ENCODE data around the gene IL2RA.
"Not testable (repeated sequence)": the region's sequence is repeated elsewhere in the genome, so short reads cannot be mapped to it uniquely, and the experiment has no call there.

Gene IL2RA

GRCh38 chr10:6056411-6057135, 5.6 kb downstream of the IL2RA start:
- DNase-seq, result no peak

- no peak for DNase-seq
Measured at GRCh38 chr10:6055929-6056328, 6.2 kb downstream of the IL2RA start.

- DNase-seq, result no peak
Measured at GRCh38 chr10:6054884-6055283, 7.3 kb downstream of the IL2RA start.

GRCh38 chr10:6053816-6054631, 8.1 kb downstream of the IL2RA start:
- no peak for DNase-seq

GRCh38 chr10:6053303-6053702, 8.9 kb downstream of the IL2RA start:
- no peak for DNase-seq

DNA sequence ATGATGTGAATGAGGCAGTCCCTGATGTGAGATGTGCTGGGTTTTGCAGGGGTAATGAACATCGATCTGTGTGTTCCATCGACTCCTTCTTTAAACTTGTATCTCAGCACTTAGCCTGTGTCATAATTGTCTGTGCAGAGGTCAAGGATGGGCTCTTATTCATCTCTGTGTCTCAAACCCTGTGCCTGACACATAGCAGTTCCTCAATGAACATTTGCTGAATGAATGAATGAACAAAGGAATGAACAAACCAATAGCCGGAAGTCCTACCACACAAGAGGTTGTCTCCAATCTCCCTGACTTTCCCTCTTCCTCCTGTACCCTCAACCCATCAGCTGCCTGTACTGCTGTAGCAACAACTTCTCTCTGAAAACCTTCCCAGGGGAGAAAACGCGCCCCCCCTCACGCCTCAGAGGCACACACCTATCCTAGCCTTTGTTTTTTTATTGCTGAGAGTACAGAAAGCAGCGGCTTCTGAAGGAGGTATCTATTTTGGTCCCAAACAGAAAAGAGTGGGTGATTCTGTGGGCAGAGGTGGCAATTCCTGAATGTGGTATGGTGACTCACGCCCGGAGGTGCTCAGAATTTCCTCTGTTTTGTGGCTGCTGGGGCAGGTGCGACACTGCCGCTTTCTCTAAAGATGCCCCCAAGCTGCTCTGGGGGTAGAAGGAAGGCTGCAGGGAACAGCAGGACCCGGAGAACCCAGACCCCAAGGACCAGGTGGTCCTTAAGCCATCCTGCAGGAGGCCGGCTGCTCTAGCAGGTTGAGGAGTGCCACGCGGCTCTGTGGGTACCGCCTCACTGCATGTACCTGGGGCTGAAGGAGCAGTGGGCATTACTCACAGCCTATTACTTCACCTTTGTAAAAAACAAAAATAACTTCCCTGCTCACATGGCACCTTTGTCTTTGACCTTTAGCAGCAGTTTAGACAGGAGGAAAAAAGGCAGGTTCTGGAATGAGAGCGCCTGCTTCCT, 9.6 kb downstream of the IL2RA start:
- peak; percentile 73 for DNase-seq

DNA sequence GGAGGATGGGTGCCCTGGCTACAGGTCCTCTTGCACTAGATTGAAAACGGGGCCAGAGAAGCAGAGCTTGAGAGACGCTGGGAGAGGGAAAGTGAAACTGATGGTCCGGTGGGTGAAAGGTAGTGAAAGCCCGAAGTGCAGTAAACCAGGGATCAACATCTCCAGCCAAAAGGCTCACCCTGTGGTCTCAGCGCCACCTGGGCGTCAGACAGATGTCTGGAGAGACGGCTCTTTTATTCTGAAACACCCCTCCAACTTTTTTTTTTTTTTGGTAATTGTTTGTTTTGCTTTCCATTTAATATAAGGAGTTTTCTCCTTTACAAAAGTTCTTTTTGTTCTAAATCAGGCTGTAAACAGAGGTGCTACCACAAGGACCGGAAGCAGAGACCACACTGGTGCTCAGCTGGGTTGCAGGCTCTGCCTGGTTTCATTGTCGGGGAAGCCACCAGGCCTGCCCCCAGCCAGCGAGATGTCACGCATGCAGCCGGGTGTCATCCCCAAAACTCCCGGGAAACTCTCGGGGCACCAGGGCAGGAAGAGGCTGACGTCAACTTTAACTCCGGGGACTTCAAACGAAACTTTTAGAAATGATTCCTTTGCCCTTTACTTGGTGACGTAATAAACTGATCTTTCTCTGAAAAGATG, 11.2 kb downstream of the IL2RA start:
- peak; percentile 82 for DNase-seq

DNA sequence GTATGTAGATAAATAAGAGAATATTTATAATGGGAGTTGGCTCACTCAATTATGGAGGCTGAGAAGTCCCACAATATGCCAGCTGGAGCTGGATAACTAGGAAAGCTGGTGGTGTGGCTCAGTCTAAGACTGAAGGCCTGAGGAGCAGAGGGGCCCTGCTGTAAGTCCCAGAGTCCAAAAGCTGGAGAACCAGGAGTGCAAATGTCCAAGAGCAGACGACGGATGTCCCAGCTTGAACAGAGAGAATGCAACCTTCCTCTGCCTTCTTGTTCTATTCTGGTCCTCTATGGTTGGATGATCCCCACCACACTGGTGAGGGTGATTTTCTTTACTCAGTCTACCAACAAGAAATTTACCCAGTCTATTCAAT, 13.2 kb downstream of the IL2RA start:
- no peak for DNase-seq

DNA sequence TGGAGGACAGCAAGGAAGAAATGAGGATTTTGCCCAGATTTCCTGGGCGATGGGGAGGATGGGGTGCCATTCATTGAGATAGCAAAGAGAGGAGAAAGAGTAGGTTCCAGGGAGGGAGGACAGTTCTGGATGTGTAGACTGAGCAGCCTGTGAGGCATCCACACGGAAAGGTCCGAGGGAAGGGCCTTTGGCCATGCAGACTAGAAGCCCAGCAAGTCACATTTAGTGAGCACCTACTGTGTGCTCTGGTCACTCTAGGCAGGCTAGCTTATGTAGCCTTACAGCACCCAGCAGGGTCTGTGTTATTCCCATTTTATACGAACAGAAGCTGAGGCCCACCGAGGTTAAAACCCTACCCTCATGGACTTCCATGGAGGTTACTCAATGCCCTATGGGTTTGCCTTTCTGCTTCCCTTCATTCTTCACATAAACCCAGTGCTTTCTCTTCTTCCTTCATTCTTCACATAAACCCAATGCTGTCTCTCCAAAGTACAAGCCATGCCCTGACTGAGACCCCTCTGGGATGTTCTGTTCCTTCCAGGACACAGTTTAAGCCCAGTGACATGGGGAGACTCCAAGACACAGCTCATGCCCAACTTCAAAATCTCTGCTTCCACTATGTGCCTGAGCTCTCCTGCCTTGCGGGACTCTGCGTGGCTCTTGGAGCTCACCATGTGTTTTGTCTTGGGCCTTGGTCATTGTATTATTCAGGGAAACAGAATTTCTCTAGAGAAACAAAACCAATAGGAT, 13.7 kb downstream of the IL2RA start:
- no peak for DNase-seq

GRCh38 chr10:6047847-6048246, 14.3 kb downstream of the IL2RA start:
- DNase-seq, result no peak

DNA sequence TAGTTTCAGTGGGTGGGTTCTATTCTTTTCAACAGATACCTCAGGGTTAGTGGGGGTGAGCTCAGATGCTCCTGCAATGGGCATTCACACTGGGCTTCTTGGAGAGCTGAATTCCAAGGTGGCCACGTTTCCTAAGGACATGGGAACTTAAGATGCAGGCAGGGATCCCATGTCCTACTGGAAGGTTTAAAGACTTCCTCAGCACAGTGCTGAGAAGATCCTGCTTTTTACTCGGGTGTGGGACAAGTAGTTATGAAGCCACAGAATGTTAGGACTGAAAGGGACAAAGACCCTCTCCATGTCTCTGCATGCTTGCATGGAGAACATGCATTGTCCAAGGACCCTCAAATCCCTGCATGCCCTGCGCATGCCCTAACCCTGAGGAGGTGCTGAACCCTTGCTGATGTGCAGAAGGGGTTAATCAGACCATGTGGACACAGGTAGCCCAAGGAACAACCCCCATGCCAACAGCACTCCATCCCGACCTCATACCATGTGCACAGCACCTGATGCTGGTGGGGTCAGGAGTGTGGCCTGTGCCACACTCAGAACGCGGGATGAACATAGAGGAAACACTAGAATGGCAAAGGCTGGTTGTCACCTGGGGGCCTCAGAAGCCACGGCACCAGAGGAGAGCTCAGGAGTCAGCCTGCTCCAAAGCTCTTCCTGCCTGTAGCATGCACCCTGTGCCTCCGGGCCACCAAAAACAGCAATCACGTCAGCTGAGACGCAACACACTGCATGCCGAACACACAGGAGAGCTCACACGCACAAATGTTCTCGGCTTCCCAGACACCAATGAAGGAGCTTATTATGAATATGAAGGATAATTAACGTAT, 15.2 kb downstream of the IL2RA start:
- no peak for DNase-seq

DNA sequence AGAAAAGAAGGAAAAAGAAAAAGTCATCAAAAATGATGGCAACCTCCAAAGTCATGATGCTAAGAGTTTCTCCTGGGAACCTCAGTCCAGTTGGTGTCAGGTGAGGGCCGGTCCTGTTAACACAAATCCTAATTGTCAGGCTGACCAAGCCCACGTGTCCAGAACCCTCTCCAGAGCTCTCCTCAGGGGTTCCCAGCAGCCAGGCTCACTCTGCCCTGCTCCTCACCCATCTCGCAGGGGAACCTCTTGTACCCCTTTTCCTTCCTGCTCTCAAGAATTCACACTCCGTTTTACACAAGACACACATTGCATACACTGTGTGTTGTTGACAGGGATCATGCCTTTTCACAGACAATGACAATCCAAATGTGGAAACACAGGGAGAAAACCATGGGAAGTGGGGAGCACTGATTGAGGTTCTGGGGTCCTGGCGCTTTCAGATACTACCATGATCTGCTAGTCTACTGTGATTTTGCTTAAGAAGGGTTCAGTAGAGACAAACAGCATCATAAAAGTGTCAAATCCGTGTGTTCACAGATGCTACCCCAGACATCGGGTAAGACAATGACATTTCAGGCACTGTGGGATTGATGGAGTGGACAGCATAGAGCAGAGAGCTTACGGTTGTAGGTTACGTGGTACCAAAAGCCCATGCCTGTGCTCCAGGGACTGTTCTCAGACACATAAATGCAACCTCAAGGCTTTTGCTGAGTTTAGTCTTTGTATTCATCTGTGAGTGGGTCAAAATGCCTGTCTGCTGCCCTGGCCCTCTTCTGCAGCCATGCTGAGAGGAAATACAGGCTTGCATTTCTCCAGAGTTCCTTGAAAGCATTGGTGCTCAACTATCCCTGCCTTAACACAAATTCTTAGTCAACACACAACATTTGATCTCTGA, 16.0 kb downstream of the IL2RA start:
- DNase-seq, result no peak

- no peak for DNase-seq
Measured at GRCh38 chr10:6045314-6045848, 16.8 kb downstream of the IL2RA start.

- DNase-seq, result no peak
Measured at GRCh38 chr10:6044751-6045313, 17.3 kb downstream of the IL2RA start.

DNA sequence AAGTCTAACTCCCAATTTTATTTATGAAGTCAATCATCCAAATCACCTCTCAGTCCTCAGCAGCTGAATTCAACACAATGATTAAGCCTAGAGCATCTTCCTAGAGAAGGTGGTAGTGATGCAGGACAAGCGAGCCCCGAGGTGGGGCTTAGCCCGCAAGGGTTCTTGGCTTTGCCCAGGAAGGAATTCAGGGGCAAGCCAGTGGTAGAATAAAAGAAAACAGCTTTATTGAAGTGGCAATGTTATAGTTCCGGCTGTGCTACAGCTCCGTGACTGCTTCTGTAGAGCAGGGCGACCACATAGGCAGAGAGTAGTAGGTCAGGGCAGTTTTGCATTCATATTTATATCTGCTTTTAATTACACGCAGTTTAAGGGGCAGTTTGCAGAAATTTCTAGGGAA, 18.1 kb downstream of the IL2RA start:
- no peak for DNase-seq

DNA sequence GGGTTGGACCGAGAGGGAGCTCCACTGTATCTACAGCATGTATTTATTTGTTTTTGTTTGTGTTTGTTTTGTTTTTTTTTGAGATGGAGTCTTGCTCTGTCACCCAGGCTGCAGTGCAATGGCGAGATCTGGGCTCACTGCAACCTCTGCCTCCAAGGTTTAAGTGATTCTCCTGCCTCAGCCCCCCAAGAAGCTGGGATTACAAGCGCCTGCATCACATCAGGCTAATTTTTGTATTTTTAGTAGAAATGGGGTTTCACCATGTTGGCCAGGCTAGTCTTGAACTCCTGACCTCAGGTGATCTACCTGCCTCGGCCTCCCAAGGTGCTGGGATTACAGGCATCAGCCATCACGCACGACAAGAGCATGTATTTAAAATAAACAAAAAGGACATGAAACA, 18.8 kb downstream of the IL2RA start:
- DNase-seq, result not testable (repeated sequence)

DNA sequence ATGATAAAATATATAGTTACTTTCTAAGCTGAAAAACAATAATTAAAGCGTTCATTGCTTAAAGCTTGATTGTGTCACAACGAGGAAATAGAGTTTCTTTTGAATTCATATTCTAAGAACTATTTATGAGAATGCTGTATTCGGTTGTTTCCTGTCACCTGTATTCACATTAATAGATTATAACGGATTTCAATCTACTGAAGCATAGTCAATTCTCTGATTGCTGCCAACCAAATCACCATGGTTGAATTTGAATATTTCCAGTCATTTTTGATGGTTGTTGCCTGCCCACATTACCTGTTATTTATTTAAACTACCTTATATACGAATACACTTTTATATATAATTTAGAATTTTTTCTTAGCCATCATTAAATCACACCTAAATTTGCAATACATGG, 22.0 kb downstream of the IL2RA start:
- DNase-seq, result no peak

GRCh38 chr10:6039711-6040110, 22.5 kb downstream of the IL2RA start:
- DNase-seq, result no peak

DNA sequence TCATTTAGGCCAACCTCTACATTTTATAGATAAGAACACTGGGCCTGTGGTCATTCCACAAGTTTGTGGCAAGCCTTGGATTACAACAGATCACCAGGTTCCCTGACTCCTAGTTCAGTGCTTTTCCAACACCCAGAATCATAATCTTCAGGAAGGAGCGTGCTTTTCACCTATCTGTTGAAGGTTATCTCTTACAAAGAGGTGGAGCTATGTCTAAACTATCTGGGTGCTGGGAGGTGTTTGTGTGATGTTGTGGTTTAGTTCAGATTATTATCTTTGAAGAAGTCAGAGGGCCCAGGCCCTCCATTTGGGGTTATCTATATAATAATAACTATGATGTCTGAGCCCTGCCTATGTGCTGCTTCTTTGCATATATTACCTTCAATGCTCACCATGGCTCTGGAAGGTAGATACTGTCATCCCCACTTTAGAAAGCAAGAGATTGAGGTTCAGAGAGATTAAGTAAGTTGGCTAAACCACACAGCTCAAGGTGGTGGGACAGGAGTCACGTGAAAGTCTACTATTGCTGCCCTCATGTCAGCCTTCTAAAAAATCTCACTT, 24.0 kb downstream of the IL2RA start:
- DNase-seq, result no peak

Measured in stimulated activated CD4-positive, alpha-beta T cell treated with anti-CD3 and anti-CD28 coated beads, Interleukin-12 subunit alpha, Interleukin-12 subunit beta, amount 100 ng/mL, for 4 hours (primary cell).